ENCODE measurements around the gene ZNF791. TPM values are rescaled to one million over a fixed set of nuclear protein-coding genes. Genes with fewer than 3 reads are reported as not detected.

The ZNF791 gene
- total RNA-seq: 6.7 and 7.7 TPM in 2 replicates

DNA sequence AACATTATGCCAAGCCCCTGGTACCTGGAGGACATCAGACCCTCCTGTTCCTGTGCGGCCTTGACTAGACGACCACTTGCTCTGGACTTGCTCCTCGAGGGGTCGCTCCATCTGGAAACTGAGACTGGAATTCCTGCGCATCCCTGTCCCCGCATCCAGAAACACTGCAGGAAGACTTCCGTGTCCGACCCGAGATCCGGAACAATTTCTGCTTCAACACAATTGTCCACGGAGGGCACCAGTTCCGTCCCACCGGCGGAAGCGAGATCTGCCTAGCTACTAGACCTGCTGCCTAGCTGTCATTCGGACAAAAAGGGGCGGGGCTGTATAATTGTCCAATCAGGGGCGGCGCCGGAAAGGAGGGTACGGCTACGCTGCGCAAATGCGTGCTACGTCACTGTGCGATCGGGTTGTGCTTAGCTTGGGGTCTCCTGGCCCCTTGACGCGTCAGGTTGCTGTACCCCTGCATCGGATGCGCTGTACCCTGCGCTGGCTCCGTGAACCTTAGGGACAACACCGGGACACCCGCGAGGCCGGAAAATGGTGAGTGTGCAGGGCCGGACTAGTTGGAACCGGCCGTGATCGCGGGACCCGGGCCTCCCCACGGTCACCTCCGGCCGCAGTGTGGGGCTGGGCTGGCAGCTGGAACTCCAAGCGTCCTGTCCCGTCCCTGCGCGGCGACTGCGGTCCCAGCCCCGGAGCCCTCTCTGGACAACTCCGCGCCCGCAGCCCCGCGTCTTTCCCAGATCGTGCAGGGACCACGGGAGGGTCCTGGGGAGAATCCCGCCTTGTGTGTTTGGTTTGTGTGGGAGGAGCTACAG is at the start of gene ZNF791, which contains the start of gene ZNF490:
ZNF791 (plus strand) TSS at position 381 of the 821 bp plus-strand sequence; CDS start at position 541, 160 bp downstream.
ZNF490 (minus strand) TSS at position 274 of the 821 bp plus-strand sequence; CDS start at position 141, 133 bp downstream.

DNA sequence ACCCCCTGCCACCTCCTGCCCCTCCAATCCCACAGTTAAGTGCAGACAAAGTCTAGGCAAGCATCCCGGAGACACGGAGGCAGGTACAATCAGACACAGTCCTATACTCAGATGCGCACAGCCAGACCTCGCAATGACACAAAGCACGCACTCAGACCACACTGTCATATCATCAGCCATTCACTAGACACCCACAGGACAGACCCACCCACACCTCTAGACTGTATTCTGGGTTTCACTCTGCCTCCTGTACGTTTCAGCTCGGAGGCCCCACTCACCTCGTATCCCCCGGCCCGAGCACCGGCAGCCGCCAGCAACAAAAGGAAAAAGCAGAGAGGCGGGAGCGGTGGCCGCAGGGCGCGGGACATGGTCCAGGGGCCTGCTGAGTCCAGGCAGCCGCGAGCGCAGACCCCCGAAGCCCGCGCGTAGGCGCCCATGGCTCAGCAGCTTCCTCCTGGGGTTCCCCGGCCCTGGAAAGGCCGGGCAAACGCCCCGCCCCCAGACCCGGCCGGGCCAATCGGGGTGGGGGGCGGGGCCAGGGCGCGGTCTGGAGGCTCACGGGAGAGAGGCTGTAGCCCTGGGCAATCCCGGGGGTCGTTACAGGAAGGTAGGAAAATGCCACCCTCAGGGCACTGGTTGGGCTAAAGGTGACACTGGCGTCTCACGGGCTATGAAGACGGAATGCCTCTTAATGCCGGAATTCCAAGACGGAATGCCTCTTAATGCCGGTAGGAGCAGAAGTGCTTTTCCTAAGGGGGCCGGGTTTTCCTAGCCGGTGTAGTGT is 55.7 kb downstream of the ZNF791 start, which contains the start of the genes MAN2B1 and WDR83:
MAN2B1 (minus strand) TSS at position 478 of the 784 bp plus-strand sequence; CDS start at position 437, 41 bp downstream.
WDR83 (plus strand) TSS at position 543 of the 784 bp plus-strand sequence. CDS start 2,984 bp downstream, outside the sequence.

DNA sequence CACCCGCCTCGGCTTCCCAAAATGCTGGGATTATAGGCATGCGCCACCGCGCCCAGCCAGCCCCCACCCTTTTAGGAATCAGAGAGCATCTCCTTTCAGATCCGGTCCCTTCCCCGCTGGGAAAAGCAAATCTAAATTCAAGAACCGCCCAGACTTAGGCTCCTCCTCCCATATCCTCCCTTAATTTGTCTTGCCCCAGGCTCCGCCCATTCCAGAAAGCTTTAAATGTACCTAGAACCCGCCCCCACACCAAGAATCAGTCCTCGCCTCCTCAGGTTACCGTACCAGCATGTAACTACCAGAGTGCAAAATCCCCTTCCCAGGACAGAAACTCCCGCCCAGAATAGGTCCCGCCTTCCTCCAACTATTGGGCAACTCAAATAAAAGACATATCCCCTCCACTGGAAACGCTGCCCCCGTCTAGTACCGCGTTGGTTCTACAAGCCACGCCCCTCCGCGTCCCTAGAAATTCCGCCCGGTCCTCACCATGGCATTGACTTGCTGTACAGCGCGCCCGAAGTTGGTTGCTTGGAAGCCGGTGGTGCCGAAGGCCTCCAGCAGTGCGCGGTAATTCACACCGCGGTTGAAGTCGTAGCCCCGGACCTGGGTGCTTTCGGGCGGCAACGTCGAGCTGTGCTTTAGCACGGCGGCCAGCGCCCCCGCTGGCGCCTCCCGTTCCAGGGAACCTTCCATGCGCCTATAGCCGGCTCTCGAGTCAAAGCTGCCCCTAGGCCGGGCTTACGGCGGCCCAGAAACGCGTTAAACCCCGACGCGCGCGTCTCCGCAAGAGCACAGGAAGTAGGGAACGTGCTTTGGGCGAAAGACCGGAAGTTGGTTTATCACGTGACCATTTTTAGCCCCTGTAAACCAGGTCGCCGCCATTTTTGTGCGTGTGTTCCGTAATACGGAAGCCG is 70.6 kb downstream of the ZNF791 start, which contains the start of gene DHPS:
DHPS (minus strand) TSS at position 807 of the 914 bp plus-strand sequence; CDS start at position 693, 114 bp downstream.

Other genes with a start within 250 kb of the ZNF791 start
- 0.17 and 0.70 TPM in 2 replicates for gene ZNF442, start 245.2 kb upstream of the ZNF791 start, total RNA-seq
- 0.85 and 2.6 TPM in 2 replicates for gene ZNF799, start 209.6 kb upstream of the ZNF791 start, total RNA-seq
- 0.70 and 1.4 TPM in 2 replicates for gene ZNF443, start 169.9 kb upstream of the ZNF791 start, total RNA-seq
- 0.68 and 2.8 TPM in 2 replicates for gene ZNF709, start 126.1 kb upstream of the ZNF791 start, total RNA-seq
- gene ZNF564, start 59.4 kb upstream of the ZNF791 start, total RNA-seq: 3.4 and 5.3 TPM in 2 replicates
- gene ZNF490, start 107 bp upstream of the ZNF791 start, total RNA-seq: 3.6 and 5.7 TPM in 2 replicates
- 84.3 and 93.9 TPM in 2 replicates for gene MAN2B1, start 55.8 kb downstream of the ZNF791 start, total RNA-seq
- gene WDR83, start 55.9 kb downstream of the ZNF791 start, total RNA-seq: 5.2 and 9.6 TPM in 2 replicates
- 48.9 and 66.1 TPM in 2 replicates for gene DHPS, start 71.0 kb downstream of the ZNF791 start, total RNA-seq
- not detected in 2 replicates for gene GNG14, start 77.1 kb downstream of the ZNF791 start, total RNA-seq
- 6.8 and 10.0 TPM in 2 replicates for gene FBXW9, start 85.7 kb downstream of the ZNF791 start, total RNA-seq
- 19.6 and 32.4 TPM in 2 replicates for gene TNPO2, start 113.0 kb downstream of the ZNF791 start, total RNA-seq
- 401 and 414 TPM in 2 replicates for gene TRIR, start 123.8 kb downstream of the ZNF791 start, total RNA-seq
- gene GET3, start 126.6 kb downstream of the ZNF791 start, total RNA-seq: 56.9 and 70.8 TPM in 2 replicates
- gene BEST2, start 140.9 kb downstream of the ZNF791 start, total RNA-seq: under 0.01 TPM in 1 of 2 replicates, not detected in the other
- 11.7 and 16.1 TPM in 2 replicates for gene HOOK2, start 164.6 kb downstream of the ZNF791 start, total RNA-seq
- 334 and 352 TPM in 2 replicates for gene JUNB, start 180.6 kb downstream of the ZNF791 start, total RNA-seq
- 184 and 198 TPM in 2 replicates for gene PRDX2, start 190.9 kb downstream of the ZNF791 start, total RNA-seq
- gene THSD8, start 191.1 kb downstream of the ZNF791 start, total RNA-seq: not detected in 2 replicates
- gene RNASEH2A, start 195.7 kb downstream of the ZNF791 start, total RNA-seq: 7.7 and 9.2 TPM in 2 replicates
- 0.43 TPM in 1 of 2 replicates, not detected in the other for gene RTBDN, start 223.7 kb downstream of the ZNF791 start, total RNA-seq
- gene MAST1, start 227.6 kb downstream of the ZNF791 start, total RNA-seq: 0.12 and 1.0 TPM in 2 replicates

Data from pericardium fibroblast (primary cell).